Stimulated activated CD4-positive, alpha-beta T cell treated with anti-CD3 and anti-CD28 coated beads, Interleukin-4, amount 100 ng/mL, for 1 hour (primary cell): ENCODE measurements around the gene ADAMTS18.
"Not testable (repeated sequence)": the region's sequence is repeated elsewhere in the genome, so short reads cannot be mapped to it uniquely, and the experiment has no call there.

Experiments used
- DNase-seq: peaks from one replicate; pipeline ENCODE4 v3.0.0-alpha.2; 2020

Gene ADAMTS18

GRCh38 chr16:77322757-77323156, 112.1 kb downstream of the ADAMTS18 start:
- no peak for DNase-seq

- DNase-seq: no peak
These were observed 117.8 kb downstream of the ADAMTS18 start for GRCh38 chr16:77317059-77317458.

- no peak for DNase-seq
These were observed 124.0 kb downstream of the ADAMTS18 start for GRCh38 chr16:77310877-77311276.

GRCh38 chr16:77308163-77308561, 126.7 kb downstream of the ADAMTS18 start:
- no peak for DNase-seq

- no peak for DNase-seq
These were observed 127.2 kb downstream of the ADAMTS18 start for GRCh38 chr16:77307426-77308162.

GRCh38 chr16:77306075-77306474, 128.8 kb downstream of the ADAMTS18 start:
- no peak for DNase-seq

GRCh38 chr16:77304877-77305276, 130.0 kb downstream of the ADAMTS18 start:
- no peak for DNase-seq

- DNase-seq: no peak
These were observed 130.7 kb downstream of the ADAMTS18 start for GRCh38 chr16:77304134-77304533.

GRCh38 chr16:77302674-77303073, 132.2 kb downstream of the ADAMTS18 start:
- no peak for DNase-seq

GRCh38 chr16:77302249-77302648, 132.6 kb downstream of the ADAMTS18 start:
- DNase-seq: no peak

- no peak for DNase-seq
These were observed 134.6 kb downstream of the ADAMTS18 start for GRCh38 chr16:77300256-77300655.

- DNase-seq: no peak
These were observed 135.4 kb downstream of the ADAMTS18 start for GRCh38 chr16:77299395-77299794.

GRCh38 chr16:77298418-77299360, 136.1 kb downstream of the ADAMTS18 start:
- DNase-seq: no peak

GRCh38 chr16:77297996-77298395, 136.8 kb downstream of the ADAMTS18 start:
- DNase-seq: no peak

GRCh38 chr16:77295896-77296295, 138.9 kb downstream of the ADAMTS18 start:
- DNase-seq: no peak

GRCh38 chr16:77290451-77291115, 144.3 kb downstream of the ADAMTS18 start:
- DNase-seq: no peak

GRCh38 chr16:77289331-77289809, 145.5 kb downstream of the ADAMTS18 start:
- DNase-seq: no peak

- DNase-seq: no peak
These were observed 146.6 kb downstream of the ADAMTS18 start for GRCh38 chr16:77288222-77288621.

- no peak for DNase-seq
These were observed 149.2 kb downstream of the ADAMTS18 start for GRCh38 chr16:77285676-77286075.

GRCh38 chr16:77282345-77282744, 152.5 kb downstream of the ADAMTS18 start:
- no peak for DNase-seq

- not testable (repeated sequence) for DNase-seq
These were observed 155.5 kb downstream of the ADAMTS18 start for GRCh38 chr16:77279316-77279715.

- no peak for DNase-seq
These were observed 157.3 kb downstream of the ADAMTS18 start for GRCh38 chr16:77277571-77277970.

GRCh38 chr16:77277141-77277540, 157.7 kb downstream of the ADAMTS18 start:
- DNase-seq: no peak
